Measurements from ENCODE around the gene MED27. TPM values are rescaled to one million over a fixed set of nuclear protein-coding genes. Genes with fewer than 3 reads are reported as not detected.

The MED27 gene
- total RNA-seq, 3 donors from 2014 or later = 14.4 to 20.3 (median 15.8) TPM

GRCh38 chr9:132068605-132069004 lies 11.1 kb downstream of the MED27 start:
- no peaks in the 10 kb centered on the region for H3K36me3 ChIP-seq
- no peak overlapping the region for H3K4me3 ChIP-seq
- intact Hi-C loops (cut with DNase I; ENCODE audit: low total_unique reads) = no loop called here
- H3K9me3 ChIP-seq = no peaks in the 10 kb centered on the region
- H3K4me1 ChIP-seq = no peaks in the 10 kb centered on the region
- H3K27ac ChIP-seq = peak overlapping the region; percentile 59 to 76
- TF ChIP-seq, protein P1, sequence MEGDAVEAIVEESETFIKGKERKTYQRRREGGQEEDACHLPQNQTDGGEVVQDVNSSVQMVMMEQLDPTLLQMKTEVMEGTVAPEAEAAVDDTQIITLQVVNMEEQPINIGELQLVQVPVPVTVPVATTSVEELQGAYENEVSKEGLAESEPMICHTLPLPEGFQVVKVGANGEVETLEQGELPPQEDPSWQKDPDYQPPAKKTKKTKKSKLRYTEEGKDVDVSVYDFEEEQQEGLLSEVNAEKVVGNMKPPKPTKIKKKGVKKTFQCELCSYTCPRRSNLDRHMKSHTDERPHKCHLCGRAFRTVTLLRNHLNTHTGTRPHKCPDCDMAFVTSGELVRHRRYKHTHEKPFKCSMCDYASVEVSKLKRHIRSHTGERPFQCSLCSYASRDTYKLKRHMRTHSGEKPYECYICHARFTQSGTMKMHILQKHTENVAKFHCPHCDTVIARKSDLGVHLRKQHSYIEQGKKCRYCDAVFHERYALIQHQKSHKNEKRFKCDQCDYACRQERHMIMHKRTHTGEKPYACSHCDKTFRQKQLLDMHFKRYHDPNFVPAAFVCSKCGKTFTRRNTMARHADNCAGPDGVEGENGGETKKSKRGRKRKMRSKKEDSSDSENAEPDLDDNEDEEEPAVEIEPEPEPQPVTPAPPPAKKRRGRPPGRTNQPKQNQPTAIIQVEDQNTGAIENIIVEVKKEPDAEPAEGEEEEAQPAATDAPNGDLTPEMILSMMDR (IDR thresholded peaks at IDR 0.05) = no peak
- TF ChIP-seq POLR2AphosphoS5 (IDR thresholded peaks at IDR 0.05) = no peak
- no peak for TF ChIP-seq POLR2A (IDR thresholded peaks at IDR 0.05)
- no peak for DNase-seq (ENCODE audit: low spot score in 2 of 2)
- H3K27me3 ChIP-seq = no peaks in the 10 kb centered on the region

GRCh38 chr9:132066511-132066910 lies 13.2 kb downstream of the MED27 start:
- no peaks in the 10 kb centered on the region for H3K27me3 ChIP-seq
- no peaks in the 10 kb centered on the region for H3K9me3 ChIP-seq
- H3K27ac ChIP-seq = no peak overlapping the region
- DNase-seq (ENCODE audit: low spot score in 2 of 2) = no peak
- H3K4me3 ChIP-seq = no peak overlapping the region
- no peak for TF ChIP-seq POLR2AphosphoS5 (IDR thresholded peaks at IDR 0.05)
- TF ChIP-seq, protein P1 (IDR thresholded peaks at IDR 0.05) = no peak
- TF ChIP-seq POLR2A (IDR thresholded peaks at IDR 0.05) = no peak
- no peaks in the 10 kb centered on the region for H3K4me1 ChIP-seq
- no peaks in the 10 kb centered on the region for H3K36me3 ChIP-seq
- intact Hi-C loops (cut with DNase I; ENCODE audit: low total_unique reads) = no loop called here

GRCh38 chr9:132066057-132066456 lies 13.6 kb downstream of the MED27 start:
- no peaks in the 10 kb centered on the region for H3K4me1 ChIP-seq
- DNase-seq (ENCODE audit: low spot score in 2 of 2) = no peak
- intact Hi-C loops (cut with DNase I; ENCODE audit: low total_unique reads) = no loop called here
- no peaks in the 10 kb centered on the region for H3K9me3 ChIP-seq
- H3K36me3 ChIP-seq = no peaks in the 10 kb centered on the region
- H3K27ac ChIP-seq = no peak overlapping the region
- no peak overlapping the region for H3K4me3 ChIP-seq
- no peaks in the 10 kb centered on the region for H3K27me3 ChIP-seq
- TF ChIP-seq POLR2AphosphoS5 (IDR thresholded peaks at IDR 0.05) = no peak
- TF ChIP-seq, protein P1 (IDR thresholded peaks at IDR 0.05) = no peak
- no peak for TF ChIP-seq POLR2A (IDR thresholded peaks at IDR 0.05)

DNA sequence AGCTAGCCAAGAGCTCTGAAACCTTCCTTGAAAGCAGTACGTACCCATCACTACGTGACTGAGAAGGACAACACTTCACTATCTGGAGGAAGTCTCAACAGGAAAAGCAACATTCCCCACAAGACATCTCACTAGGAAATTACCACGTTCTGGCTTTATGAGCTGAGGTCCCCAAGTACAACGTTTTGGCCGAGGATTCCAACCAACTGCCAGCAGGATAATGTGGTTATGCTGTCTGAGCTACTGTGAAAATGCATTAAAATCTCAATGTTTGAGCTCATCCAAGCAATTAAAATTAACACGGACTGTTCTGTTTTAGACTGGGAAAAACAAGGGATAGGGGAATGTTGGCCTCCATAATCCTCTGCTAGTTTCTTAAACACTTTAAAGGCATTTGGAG lies 16.4 kb downstream of the MED27 start:
- TF ChIP-seq, protein P1 (IDR thresholded peaks at IDR 0.05) = no peak
- TF ChIP-seq POLR2A (IDR thresholded peaks at IDR 0.05) = no peak
- TF ChIP-seq POLR2AphosphoS5 (IDR thresholded peaks at IDR 0.05) = no peak
- H3K27ac ChIP-seq = no peak overlapping the region
- no peak for DNase-seq (ENCODE audit: low spot score in 2 of 2)
- no peaks in the 10 kb centered on the region for H3K4me1 ChIP-seq
- no peaks in the 10 kb centered on the region for H3K9me3 ChIP-seq
- intact Hi-C loops (cut with DNase I; ENCODE audit: low total_unique reads) = no loop called here
- no peaks in the 10 kb centered on the region for H3K27me3 ChIP-seq
- H3K4me3 ChIP-seq = no peak overlapping the region
- no peaks in the 10 kb centered on the region for H3K36me3 ChIP-seq

- H3K4me1 ChIP-seq = no peaks in the 10 kb centered on the region
- no peak for DNase-seq (ENCODE audit: low spot score in 2 of 2)
- H3K36me3 ChIP-seq = no peaks in the 10 kb centered on the region
- no peak overlapping the region for H3K27ac ChIP-seq
- no peak overlapping the region for H3K4me3 ChIP-seq
- TF ChIP-seq POLR2AphosphoS5 (IDR thresholded peaks at IDR 0.05) = no peak
- no peak for TF ChIP-seq POLR2A (IDR thresholded peaks at IDR 0.05)
- TF ChIP-seq, protein P1 (IDR thresholded peaks at IDR 0.05) = no peak
- no peaks in the 10 kb centered on the region for H3K27me3 ChIP-seq
- no peaks in the 10 kb centered on the region for H3K9me3 ChIP-seq
- intact Hi-C loops (cut with DNase I; ENCODE audit: low total_unique reads) = no loop called here
Measured at GRCh38 chr9:132062806-132063205, 16.9 kb downstream of the MED27 start.
